Measurements from ENCODE around the gene ZNF749. TPM values are rescaled to one million over a fixed set of nuclear protein-coding genes. Genes with fewer than 3 reads are reported as not detected.

The ZNF749 gene
- total RNA-seq, 1 experiment from 2014 or later, result 20.9 TPM

DNA sequence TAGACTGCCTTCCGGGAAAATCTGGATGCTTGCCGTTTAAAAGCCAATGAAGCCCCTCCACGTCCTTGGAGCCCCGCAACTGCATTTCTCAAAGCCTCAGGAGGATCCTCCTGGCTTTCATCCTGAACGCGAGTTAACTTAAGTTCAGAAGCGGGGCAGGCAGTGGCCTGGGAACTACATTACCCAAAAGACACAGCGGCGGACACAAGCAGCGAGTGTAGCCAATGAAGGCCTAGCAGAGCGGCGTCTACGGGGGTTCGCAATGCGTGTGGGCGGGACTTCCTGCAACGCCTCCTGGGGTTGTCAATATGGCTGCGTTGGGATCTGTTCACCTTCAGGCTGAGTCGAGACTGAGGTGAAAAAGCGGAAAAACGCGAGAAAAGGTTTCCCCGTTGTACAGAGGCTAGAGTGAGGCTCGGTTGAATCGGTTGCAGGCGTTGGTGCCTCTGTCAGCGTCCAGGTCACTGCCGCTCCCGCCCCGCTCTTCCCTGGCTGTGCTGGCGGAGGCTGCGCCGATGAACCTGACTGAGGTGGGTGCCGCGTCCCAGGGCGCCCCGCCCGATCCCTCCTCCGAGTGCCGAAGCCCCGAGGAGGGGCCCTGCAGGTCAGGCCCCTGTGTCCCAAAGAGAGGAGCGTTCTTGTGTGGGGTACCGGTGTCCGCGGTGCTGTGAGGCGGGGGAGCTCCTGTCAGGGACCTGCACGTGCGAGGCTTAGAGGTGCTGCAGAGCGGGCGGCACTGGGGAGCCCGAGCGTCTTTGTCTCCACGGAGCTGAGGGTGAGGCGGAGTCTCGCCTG is 24.1 kb upstream of the ZNF749 start, which contains the start of gene ZNF17:
Gene ZNF17 (plus strand): TSS at position 285 of the 795 bp plus-strand sequence. CDS start 2,455 bp downstream, outside the sequence.
- H3K27me3 ChIP-seq (ENCODE audit: low read length), result no peaks in the 10 kb centered on the region
- H3K36me3 ChIP-seq (ENCODE audit: insufficient read depth, low read length), result peaks cover 25% of the 10 kb centered on the region
- H3K9me2 ChIP-seq (replicated peaks; ENCODE audit: insufficient read depth, low read length), result no peaks in the 10 kb centered on the region
- peaks cover 21% of the 10 kb centered on the region for H3K9me3 ChIP-seq (ENCODE audit: low read length)
- peaks cover 15% of the 10 kb centered on the region for H3K4me1 ChIP-seq (ENCODE audit: low read length)
- H3K79me2 ChIP-seq (ENCODE audit: low read length), result peaks cover 47% of the 10 kb centered on the region
- H4K20me1 ChIP-seq (ENCODE audit: insufficient read depth, low read depth, low read length), result no peaks in the 10 kb centered on the region
- peak; percentile 99 for DNase-seq
- peak within 1 kb of the TSS; percentile 83 for H3K4me2 ChIP-seq (ENCODE audit: low read depth, low read length, poor library complexity, severe bottlenecking)
- peak within 1 kb of the TSS; percentile 90 for H2AFZ ChIP-seq (ENCODE audit: low read length)
- no peak within 1 kb of the TSS for H3K27ac ChIP-seq (ENCODE audit: low read length)
- H3K9ac ChIP-seq (ENCODE audit: low read length), result peak within 1 kb of the TSS; percentile 79
- peak within 1 kb of the TSS; percentile 87 for H3K4me3 ChIP-seq (ENCODE audit: low read length)

DNA sequence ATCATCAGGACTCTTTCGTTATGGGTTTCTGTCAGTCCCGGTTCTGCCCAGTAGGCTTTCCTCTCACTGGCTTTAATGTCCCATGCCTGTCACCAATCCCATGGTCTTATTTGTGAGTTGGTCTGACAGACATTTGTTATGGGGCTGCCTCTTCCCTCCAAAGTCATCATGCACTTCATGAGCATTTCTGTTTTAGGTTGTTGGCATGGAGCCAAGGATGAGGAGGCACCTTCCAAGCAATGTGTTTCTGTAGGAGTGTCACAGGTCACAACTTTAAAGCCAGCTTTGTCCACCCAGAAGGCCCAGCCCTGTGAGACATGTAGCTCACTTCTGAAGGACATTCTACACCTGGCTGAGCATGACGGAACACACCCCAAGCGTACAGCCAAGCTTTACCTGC is 15.7 kb upstream of the ZNF749 start:
- H4K20me1 ChIP-seq (ENCODE audit: insufficient read depth, low read depth, low read length), result no peaks in the 10 kb centered on the region
- no peaks in the 10 kb centered on the region for H3K9me2 ChIP-seq (replicated peaks; ENCODE audit: insufficient read depth, low read length)
- peaks cover 54% of the 10 kb centered on the region for H3K9me3 ChIP-seq (ENCODE audit: low read length)
- no peak overlapping the region for H3K4me2 ChIP-seq (ENCODE audit: low read depth, low read length, poor library complexity, severe bottlenecking)
- H3K27me3 ChIP-seq (ENCODE audit: low read length), result no peaks in the 10 kb centered on the region
- H3K27ac ChIP-seq (ENCODE audit: low read length), result no peak overlapping the region
- no peak overlapping the region for H3K4me3 ChIP-seq (ENCODE audit: low read length)
- no peak overlapping the region for H2AFZ ChIP-seq (ENCODE audit: low read length)
- no peaks in the 10 kb centered on the region for H3K4me1 ChIP-seq (ENCODE audit: low read length)
- peaks cover 63% of the 10 kb centered on the region for H3K79me2 ChIP-seq (ENCODE audit: low read length)
- no peak overlapping the region for H3K9ac ChIP-seq (ENCODE audit: low read length)
- peaks cover 79% of the 10 kb centered on the region for H3K36me3 ChIP-seq (ENCODE audit: insufficient read depth, low read length)
- no peak for DNase-seq

DNA sequence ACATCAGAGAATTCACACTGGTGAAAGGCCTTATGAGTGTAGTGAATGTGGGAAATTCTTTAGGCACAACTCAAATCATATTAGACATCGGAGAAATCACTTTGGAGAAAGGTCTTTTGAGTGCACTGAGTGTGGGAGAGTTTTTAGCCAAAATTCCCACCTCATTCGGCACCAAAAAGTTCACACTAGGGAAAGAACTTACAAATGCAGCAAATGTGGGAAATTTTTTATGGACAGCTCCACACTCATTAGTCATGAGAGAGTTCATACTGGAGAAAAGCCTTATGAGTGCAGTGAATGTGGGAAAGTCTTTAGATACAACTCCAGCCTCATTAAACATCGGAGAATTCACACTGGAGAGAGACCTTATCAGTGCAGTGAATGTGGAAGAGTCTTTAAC is 14.1 kb upstream of the ZNF749 start:
- no peaks in the 10 kb centered on the region for H3K9me2 ChIP-seq (replicated peaks; ENCODE audit: insufficient read depth, low read length)
- H4K20me1 ChIP-seq (ENCODE audit: insufficient read depth, low read depth, low read length), result no peaks in the 10 kb centered on the region
- H3K4me3 ChIP-seq (ENCODE audit: low read length), result no peak overlapping the region
- H3K27me3 ChIP-seq (ENCODE audit: low read length), result no peaks in the 10 kb centered on the region
- H2AFZ ChIP-seq (ENCODE audit: low read length), result no peak overlapping the region
- H3K36me3 ChIP-seq (ENCODE audit: insufficient read depth, low read length), result peaks cover 66% of the 10 kb centered on the region
- no peak overlapping the region for H3K27ac ChIP-seq (ENCODE audit: low read length)
- no peak for DNase-seq
- H3K4me1 ChIP-seq (ENCODE audit: low read length), result no peaks in the 10 kb centered on the region
- peaks cover 44% of the 10 kb centered on the region for H3K9me3 ChIP-seq (ENCODE audit: low read length)
- H3K9ac ChIP-seq (ENCODE audit: low read length), result no peak overlapping the region
- H3K4me2 ChIP-seq (ENCODE audit: low read depth, low read length, poor library complexity, severe bottlenecking), result no peak overlapping the region
- peaks cover 48% of the 10 kb centered on the region for H3K79me2 ChIP-seq (ENCODE audit: low read length)

DNA sequence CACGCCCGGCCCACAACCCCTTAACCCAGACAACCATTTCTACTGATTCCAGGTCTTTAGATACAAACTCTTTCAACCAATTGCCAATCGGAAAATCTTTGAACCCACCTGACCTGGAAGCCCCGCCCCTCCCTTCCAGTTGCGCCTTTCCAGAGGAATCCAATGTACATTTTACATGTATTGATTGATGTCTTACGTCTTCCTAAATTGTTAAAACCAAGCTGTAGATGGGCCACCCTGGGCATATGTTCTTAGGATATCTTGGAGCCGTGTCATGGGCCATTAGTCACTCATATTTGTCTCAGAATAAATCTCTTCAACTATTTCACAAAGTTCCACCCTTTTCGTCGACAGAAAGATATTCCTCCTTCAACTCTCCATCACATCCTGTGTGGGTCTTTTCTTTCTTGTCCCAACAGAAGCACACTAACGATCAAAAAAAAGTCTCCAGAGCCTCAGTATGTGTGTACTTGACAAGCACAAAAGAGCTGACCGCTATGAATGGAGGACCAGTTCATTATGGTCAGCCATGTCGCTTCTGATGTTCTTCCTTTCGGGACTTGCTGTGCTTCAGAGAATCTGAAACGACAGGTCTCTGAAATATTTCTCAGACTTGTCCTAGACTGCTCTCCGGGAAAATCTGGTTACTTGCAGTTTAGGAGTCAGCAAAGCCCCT is 601 bp upstream of the ZNF749 start:
- H3K79me2 ChIP-seq (ENCODE audit: low read length), result peaks cover 42% of the 10 kb centered on the region
- H3K9me3 ChIP-seq (ENCODE audit: low read length), result peaks cover 18% of the 10 kb centered on the region
- peak overlapping the region; percentile 86 for H3K4me2 ChIP-seq (ENCODE audit: low read depth, low read length, poor library complexity, severe bottlenecking)
- peak overlapping the region; percentile 89 for H2AFZ ChIP-seq (ENCODE audit: low read length)
- H3K9ac ChIP-seq (ENCODE audit: low read length), result peak overlapping the region; percentile 82
- no peak overlapping the region; the same call in 1 of the 2 replicates for H3K27ac ChIP-seq (ENCODE audit: low read length)
- H4K20me1 ChIP-seq (ENCODE audit: insufficient read depth, low read depth, low read length), result no peaks in the 10 kb centered on the region
- H3K27me3 ChIP-seq (ENCODE audit: low read length), result no peaks in the 10 kb centered on the region
- no peaks in the 10 kb centered on the region for H3K9me2 ChIP-seq (replicated peaks; ENCODE audit: insufficient read depth, low read length)
- peaks cover 17% of the 10 kb centered on the region for H3K4me1 ChIP-seq (ENCODE audit: low read length)
- peak overlapping the region; percentile 85 for H3K4me3 ChIP-seq (ENCODE audit: low read length)
- peaks cover 44% of the 10 kb centered on the region for H3K36me3 ChIP-seq (ENCODE audit: insufficient read depth, low read length)
- no peak for DNase-seq

DNA sequence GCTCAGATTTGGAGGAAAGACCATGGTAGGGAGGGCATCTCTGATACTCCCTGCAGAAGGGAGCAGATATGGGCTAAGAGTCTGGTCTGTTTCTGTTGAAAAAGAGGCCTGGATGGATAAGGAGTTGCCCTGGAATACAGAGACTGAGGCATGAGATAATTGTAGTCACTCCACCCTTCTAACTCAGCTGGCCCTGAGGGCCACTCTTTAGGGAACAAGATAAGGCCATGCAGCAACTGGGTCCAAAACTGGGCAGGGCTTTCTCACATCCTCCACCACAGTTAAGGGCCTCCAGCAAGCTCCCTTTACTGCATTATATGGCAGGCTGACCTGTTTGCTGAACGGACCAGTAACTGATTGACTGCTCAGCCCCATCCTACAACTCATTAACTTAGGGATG is 1.3 kb downstream of the ZNF749 start:
- Histone ChIP-seq H4K20me1 (ENCODE audit: insufficient read depth, low read depth, low read length) (no peaks in the 10 kb centered on the region), H2AFZ (ENCODE audit: low read length) (no peak overlapping the region), H3K9me3 (ENCODE audit: low read length) (peaks cover 32% of the 10 kb centered on the region), H3K4me2 (ENCODE audit: low read depth, low read length, poor library complexity, severe bottlenecking) (peak overlapping the region; percentile 86), H3K79me2 (ENCODE audit: low read length) (peaks cover 58% of the 10 kb centered on the region), H3K27me3 (ENCODE audit: low read length) (no peaks in the 10 kb centered on the region), H3K4me3 (ENCODE audit: low read length) (peak overlapping the region; percentile 85), H3K27ac (ENCODE audit: low read length) (no peak overlapping the region), H3K4me1 (ENCODE audit: low read length) (peaks cover 17% of the 10 kb centered on the region), H3K9ac (ENCODE audit: low read length) (peak overlapping the region; percentile 82), H3K9me2 (replicated peaks; ENCODE audit: insufficient read depth, low read length) (no peaks in the 10 kb centered on the region), H3K36me3 (ENCODE audit: insufficient read depth, low read length) (peaks cover 54% of the 10 kb centered on the region)
- DNase-seq, result no peak

DNA sequence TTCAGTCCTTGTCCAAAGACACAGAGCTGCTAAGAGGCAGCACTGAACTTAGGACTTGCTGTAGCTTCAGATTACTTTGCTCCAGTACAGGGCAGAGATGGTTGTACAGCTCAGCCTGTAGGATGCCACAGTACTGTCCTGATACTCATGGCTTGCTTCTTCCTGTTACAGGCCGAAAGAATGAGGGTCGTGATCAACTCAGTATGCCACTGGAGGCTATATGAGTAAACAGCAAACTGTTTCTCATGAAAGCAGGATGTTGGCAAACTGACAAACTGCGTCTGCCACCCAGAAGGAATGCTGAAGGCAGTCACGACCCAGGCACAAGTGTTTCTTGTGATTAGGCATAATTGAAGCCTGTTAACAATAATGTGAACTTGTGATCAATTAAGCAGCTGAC is 2.8 kb downstream of the ZNF749 start:
- Histone ChIP-seq H3K4me2 (ENCODE audit: low read depth, low read length, poor library complexity, severe bottlenecking) (no peak overlapping the region), H3K9me2 (replicated peaks; ENCODE audit: insufficient read depth, low read length) (no peaks in the 10 kb centered on the region), H4K20me1 (ENCODE audit: insufficient read depth, low read depth, low read length) (no peaks in the 10 kb centered on the region), H2AFZ (ENCODE audit: low read length) (no peak overlapping the region), H3K4me3 (ENCODE audit: low read length) (no peak overlapping the region), H3K79me2 (ENCODE audit: low read length) (peaks cover 73% of the 10 kb centered on the region), H3K36me3 (ENCODE audit: insufficient read depth, low read length) (peaks cover 67% of the 10 kb centered on the region), H3K9me3 (ENCODE audit: low read length) (peaks cover 47% of the 10 kb centered on the region), H3K9ac (ENCODE audit: low read length) (no peak overlapping the region), H3K27me3 (ENCODE audit: low read length) (no peaks in the 10 kb centered on the region), H3K4me1 (ENCODE audit: low read length) (peaks cover 17% of the 10 kb centered on the region), H3K27ac (ENCODE audit: low read length) (no peak overlapping the region)
- DNase-seq, result no peak

DNA sequence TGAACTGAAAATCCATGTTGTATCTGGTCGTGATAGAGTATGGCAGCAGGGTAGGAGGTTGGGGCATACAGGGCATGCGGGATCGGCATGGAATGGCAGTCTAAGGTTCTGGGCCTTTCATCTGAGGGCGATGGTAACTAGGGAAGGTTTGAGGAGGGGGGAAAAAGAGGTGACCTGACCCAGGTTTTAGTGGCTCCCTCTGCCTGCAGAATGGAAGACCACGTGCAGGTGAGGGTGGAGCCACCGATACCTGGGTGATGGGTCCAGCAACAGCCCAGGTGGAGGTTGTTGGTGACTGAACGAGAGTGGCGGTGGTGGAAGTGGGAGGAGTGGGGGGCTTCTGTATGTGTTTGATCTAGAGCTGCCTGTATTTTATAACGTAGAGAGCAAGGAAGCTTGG is 3.8 kb downstream of the ZNF749 start:
- H3K27ac ChIP-seq (ENCODE audit: low read length), result no peak overlapping the region
- no peak overlapping the region for H2AFZ ChIP-seq (ENCODE audit: low read length)
- no peaks in the 10 kb centered on the region for H3K27me3 ChIP-seq (ENCODE audit: low read length)
- peaks cover 53% of the 10 kb centered on the region for H3K9me3 ChIP-seq (ENCODE audit: low read length)
- no peaks in the 10 kb centered on the region for H4K20me1 ChIP-seq (ENCODE audit: insufficient read depth, low read depth, low read length)
- no peak for DNase-seq
- H3K9me2 ChIP-seq (replicated peaks; ENCODE audit: insufficient read depth, low read length), result no peaks in the 10 kb centered on the region
- H3K4me3 ChIP-seq (ENCODE audit: low read length), result no peak overlapping the region
- peaks cover 17% of the 10 kb centered on the region for H3K4me1 ChIP-seq (ENCODE audit: low read length)
- H3K4me2 ChIP-seq (ENCODE audit: low read depth, low read length, poor library complexity, severe bottlenecking), result no peak overlapping the region
- peaks cover 70% of the 10 kb centered on the region for H3K36me3 ChIP-seq (ENCODE audit: insufficient read depth, low read length)
- H3K79me2 ChIP-seq (ENCODE audit: low read length), result peaks cover 81% of the 10 kb centered on the region
- H3K9ac ChIP-seq (ENCODE audit: low read length), result no peak overlapping the region

DNA sequence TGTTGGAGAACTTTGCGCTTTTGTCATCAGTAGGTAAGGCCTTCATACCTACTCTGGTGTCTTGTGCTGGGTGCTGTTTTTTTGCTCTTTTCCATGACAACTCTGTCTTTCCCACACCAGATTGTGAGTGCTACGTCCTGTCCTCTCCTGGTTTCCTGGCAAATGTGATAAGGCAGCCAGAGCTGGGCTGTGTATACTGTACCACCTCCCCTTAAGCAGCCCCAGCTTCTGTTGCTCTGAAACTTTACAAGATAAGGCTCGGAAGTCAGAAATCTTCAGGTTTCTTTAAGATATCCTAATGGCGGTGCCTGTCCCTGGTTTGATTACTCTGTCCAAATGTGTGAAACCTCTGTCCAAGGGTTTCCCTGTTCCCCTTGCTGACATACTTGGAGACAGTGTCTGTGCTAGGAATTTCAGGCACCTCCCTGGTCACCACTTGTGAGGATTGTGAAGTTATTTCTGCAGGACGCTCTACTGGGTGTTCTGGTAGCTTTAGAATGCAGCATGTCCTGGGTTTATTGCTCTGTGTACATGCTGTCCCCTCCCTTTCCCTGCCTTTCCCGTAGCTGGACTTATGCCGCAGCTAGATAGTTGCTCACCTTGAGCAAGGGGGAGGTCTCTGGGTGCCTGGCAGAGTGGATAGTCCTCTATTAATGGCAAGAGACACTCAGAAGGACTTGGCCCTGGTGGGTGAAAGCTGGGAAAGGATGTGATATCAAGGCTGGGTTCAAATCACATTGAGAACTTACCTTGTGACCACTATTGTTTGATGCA is 7.0 kb downstream of the ZNF749 start:
- Histone ChIP-seq H3K36me3 (ENCODE audit: insufficient read depth, low read length) (peaks cover 80% of the 10 kb centered on the region), H3K79me2 (ENCODE audit: low read length) (peaks cover 62% of the 10 kb centered on the region), H3K4me2 (ENCODE audit: low read depth, low read length, poor library complexity, severe bottlenecking) (no peak overlapping the region), H3K9me2 (replicated peaks; ENCODE audit: insufficient read depth, low read length) (no peaks in the 10 kb centered on the region), H3K9me3 (ENCODE audit: low read length) (peaks cover 78% of the 10 kb centered on the region), H3K27me3 (ENCODE audit: low read length) (no peaks in the 10 kb centered on the region), H4K20me1 (ENCODE audit: insufficient read depth, low read depth, low read length) (no peaks in the 10 kb centered on the region), H2AFZ (ENCODE audit: low read length) (no peak overlapping the region), H3K27ac (ENCODE audit: low read length) (no peak overlapping the region), H3K4me3 (ENCODE audit: low read length) (no peak overlapping the region), H3K4me1 (ENCODE audit: low read length) (no peaks in the 10 kb centered on the region), H3K9ac (ENCODE audit: low read length) (no peak overlapping the region)
- no peak for DNase-seq

Measured in Karpas-422 (cell line).